GM19025 (cell line): ENCODE results near the gene CDH4.

Experiments used
- ATAC-seq: cut with Tn5 transposase; IDR thresholded peaks from one replicate; pipeline ENCODE4 v1.9.1; 2021; ENCODE audit warnings: mild to moderate bottlenecking, low read depth, moderate library complexity; ENCODE audit not compliant: unreplicated experiment

The CDH4 gene

DNA sequence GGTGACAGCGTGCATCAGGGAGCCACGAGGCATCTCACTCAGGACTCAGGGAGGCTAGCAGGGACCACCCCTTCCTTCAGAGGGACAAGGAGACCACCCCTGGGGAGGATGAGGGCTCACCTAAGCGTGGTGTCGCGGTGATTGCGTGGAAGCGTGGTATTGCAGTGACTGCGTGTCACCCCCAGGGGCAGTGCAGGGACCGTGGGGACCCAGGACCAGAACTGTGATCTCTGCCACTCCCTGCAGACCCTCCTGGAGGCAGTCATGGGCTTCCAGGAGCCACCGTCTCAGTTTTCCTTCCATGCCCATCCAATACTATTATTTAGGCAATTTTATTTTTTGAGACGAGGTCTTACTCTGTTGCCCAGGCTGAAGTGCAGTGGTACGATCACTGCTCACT, 666.5 kb downstream of the CDH4 start:
- ATAC-seq, result no peak

DNA sequence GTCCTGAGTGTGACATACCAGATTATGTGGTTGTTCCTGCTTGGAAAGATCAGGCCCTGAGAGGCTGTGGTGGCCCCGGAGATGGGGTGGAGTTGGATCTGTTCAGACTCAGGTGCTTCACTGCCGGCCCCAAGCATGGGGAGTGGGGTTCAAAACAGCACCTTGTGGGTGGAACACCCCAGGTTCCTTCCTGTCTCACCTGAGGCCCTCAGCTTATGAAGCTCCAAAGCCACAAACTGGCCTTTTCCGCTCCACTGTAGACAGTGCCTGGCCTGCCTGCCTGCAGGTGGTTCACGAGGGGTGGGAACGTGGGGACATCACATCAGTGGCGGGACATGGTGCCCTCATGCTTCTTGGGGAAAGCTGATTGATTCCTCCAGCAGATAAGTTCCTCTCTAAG, 667.2 kb downstream of the CDH4 start:
- no peak for ATAC-seq

DNA sequence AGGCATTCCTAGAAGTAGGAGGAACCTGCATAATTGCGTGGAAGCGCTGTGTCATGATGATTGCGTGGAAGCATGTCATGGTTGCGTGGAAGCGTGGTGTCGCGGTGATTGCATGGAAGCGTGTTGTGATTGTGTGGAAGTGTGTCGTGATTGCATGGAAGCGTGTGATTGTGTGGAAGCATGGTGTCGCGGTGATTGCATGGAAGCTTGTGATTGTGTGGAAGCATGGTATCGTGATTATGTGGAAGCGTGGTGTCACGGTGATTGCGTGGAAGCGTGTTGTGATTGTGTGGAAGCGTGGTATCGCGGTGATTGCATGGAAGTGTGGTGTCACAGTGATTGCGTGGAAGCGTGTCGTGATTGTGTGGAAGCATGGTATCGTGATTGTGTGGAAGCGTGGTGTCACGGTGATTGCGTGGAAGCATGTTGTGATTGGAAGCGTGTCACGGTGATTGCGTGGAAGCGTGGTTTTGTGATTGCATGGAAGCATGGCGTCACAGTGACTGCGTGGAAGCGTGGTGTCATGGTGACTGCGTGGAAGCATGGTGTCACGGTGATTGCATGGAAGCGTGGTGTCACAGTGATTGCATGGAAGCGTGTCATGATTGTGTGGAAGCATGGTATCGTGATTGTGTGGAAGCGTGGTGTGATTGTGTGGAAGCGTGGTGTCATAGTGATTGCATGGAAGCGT, 667.8 kb downstream of the CDH4 start:
- no peak for ATAC-seq

DNA sequence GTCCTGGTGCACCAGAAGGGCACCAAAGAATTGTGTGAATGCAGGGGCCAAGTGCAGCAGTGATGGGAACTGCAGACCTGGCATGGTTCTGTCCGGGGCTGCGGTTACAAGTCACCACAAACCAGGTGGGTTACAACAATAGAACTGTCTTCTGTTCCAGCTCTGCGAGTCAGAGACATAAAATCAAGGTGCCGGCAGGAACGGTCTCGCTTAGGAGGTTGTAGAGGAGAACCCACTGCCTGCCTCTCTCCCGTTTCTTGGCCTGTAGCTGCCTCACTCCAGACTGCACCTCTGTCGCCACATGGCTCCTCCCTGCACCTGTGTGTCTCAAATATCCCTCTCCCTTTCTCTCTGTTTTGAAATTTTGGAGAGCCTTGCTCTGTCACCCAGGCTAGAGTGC, 670.4 kb downstream of the CDH4 start:
- no peak for ATAC-seq

DNA sequence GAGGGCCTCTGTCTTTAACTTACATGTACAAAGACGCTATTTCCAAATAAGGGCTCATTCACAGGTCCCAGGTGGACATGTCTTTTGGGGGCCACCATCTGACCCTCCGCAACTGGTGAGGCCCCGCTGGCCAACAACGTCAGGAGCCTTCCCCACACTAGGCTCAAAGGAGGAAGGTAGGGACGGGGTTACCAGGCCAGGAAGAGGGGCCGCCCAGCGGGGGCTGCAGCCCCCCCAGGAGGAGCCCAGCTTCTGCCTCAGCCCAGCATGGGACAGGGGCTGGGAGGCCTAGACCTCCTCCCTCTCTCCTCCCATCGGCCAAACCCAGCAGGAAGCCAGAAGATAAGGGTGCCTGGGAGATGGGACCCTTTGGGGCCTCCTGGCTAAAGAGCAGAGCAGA, 670.9 kb downstream of the CDH4 start:
- no peak for ATAC-seq

DNA sequence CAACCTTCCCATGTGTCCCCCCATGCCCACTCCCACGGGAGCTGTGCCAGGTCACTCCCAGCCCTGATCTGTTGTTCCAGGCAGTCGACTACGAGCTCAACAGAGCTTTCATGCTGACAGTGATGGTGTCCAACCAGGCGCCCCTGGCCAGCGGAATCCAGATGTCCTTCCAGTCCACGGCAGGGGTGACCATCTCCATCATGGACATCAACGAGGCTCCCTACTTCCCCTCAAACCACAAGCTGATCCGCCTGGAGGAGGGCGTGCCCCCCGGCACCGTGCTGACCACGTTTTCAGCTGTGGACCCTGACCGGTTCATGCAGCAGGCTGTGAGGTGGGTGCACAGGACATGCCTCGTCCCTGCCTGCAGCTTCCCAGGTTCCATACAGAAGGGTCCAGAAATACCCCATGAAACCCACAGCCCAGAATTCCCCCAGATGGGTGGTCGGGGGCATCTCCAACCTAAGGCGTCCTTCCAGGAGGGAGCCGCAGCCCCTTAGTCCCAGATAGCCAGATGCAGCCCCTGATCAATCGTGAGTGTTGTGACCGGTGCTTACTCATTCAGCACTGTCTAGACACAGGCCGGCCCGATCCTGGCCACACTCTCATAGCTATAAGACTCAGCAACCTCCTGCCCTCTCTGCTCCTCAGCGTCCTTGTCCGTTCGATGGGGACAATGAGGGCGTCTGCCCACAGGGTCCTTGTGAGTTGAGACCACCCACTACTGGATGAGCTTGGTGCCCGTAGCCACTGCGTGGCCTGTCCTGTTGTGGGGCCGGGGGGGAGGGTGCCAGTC, 671.5 kb downstream of the CDH4 start:
- no peak for ATAC-seq

DNA sequence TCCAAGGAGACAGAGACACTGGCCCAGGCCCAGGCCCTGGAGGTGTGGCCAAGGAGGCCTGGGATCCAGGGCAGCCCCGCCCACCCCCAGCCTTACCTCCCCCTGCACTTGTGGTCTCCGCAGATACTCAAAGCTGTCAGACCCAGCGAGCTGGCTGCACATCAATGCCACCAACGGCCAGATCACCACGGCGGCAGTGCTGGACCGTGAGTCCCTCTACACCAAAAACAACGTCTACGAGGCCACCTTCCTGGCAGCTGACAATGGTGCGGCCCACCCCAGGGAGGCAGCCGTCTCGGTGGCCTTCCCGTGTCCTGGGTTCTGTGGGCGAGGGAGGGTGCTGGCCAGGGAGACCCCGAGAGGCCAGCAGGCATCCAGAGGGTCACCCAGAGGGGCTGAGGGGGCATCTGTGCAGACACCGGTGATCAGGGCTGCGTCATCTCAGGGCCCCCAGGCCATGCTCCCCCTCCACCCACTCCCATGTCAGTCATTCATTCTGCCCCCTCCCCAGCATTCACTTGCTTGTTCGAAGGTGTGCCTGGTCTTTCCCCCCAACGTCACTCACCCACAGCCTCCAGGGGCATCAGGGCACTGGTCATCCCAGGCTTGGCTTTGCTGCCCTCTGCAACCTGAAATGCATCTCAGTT, 672.3 kb downstream of the CDH4 start:
- ATAC-seq, result no peak

DNA sequence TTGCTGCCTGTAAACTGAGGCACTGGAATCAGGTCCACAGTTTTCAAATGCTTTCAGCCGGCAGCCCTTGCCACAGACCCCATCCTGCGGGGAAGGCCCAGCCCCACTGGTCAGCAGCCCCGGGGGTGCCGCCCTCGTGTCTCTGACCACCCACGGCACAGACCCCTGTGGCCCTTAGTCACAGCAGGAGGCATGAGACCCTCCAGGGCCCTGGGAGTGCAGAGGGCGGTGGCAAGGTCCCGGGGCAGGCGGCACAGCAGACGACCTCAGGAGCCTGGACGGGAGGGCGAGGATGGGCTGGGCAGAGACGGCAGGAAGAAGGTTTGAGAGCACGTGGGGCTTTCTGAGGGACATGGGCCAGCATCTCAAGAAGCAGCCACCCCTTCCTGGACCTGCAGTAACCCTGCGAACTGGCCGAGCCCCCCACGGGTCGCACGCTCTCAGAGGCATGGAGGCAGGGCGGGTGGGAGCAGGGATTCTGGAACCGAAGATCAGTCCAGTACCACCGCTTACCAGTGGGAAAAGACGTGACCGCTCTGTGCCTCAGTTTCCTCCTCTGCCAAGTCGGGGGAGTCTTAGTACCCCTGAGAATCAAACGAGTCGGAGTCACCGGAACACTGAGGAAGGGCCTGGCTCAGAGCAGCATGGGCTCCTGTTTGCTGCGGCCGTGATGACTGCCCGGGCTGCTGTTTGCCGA, 672.9 kb downstream of the CDH4 start:
- ATAC-seq, result no peak

DNA sequence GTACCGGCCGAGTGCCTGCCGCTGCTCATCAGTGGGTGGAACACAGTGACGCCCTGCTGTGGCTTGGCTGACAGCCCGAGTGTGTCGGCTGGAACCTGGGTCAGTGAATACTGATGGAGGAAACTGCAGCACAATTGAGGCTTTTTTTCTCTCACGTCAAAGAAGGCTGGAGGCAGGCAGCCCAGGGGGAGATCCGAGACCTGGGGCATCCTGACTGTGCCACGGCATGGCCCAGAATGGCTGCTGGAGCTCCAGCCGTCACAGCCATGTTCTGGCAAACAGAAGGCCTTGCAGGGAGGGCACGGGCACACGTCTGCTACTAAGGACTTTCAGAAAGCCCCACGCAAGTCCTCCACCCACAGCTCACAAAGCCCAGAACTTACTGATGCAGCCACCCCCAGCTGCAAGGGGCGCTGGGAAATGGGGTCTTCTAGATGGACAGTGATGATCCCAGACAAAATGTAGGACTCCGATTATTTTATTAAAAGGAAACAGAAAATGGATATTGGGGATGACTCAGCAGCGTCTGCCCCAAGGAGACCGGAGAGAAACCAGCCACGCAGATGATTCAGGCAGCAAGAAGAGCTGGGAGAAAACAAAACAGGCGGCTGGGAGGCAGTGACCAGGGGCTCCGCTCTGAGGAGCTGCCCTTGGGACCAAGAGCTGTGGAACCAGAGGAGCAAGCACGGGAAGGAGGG, 673.6 kb downstream of the CDH4 start:
- ATAC-seq, result no peak

DNA sequence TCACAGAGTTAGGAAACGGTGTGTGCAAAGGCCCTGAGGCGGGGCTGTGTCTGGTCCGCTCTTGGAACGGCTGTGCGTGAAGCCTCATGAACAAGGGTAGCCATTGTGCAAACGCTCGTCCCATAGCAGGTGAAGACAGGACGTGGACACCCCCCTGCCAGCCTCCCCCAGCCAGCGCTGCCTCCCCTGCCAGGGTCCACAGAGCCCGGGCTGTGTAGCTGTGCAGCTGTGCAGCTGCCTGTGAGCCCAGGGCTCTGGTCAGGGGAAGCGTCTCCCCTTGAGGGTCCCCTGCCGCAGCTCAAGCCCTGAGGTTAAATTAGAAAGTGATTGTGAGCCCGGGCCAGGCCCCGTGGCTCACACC, 674.2 kb downstream of the CDH4 start:
- ATAC-seq, result no peak

DNA sequence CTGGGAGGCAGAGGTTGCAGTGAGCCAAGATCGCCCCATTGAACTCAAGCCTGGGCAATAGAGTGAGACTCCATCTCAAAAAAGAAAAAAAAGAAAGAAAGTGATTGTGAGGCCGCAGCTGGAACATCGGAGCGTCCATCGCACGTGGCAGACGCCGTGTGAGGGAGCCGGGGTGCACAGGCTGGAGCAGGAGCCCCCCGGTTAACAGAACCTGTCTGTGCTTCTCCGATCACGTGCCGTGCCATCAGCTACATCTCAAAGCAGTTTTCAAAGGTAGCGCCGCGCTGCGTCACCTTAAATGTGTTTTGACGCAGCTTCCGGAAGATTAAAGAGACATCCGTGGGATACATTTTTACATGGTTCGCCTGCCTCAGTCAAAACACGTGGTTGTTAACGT, 674.7 kb downstream of the CDH4 start:
- ATAC-seq, result no peak

DNA sequence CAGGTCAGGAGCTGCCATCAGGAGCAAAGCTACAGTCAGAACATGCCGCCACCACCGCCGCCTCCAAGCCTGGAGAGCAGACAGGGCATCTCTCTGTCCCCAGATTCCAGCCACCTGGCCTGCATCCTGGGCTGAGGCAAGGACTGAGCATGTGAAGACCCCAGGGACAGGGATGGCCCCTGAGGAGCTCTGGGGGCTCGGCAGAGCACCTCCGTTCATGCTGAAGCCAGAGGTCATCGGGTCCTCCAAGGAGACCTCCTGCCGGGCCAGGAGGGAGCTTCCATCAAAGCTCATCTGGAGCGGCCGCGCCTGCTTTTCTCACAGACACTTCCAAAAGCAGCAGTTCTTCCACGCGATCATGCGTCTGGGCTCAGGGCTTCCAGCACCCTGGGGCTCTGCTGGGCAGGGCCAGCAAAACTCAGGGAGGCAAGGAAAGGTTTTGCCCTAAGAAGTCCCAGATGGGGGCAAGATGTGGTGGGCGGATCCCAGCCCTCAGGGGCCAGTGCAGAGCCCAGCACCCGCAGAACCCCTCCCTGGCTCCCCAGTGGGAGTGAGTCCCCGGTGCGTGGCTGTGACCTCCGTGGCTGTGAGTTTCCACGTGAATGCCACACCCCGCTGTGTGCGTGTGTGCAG, 675.2 kb downstream of the CDH4 start:
- ATAC-seq, result no peak

DNA sequence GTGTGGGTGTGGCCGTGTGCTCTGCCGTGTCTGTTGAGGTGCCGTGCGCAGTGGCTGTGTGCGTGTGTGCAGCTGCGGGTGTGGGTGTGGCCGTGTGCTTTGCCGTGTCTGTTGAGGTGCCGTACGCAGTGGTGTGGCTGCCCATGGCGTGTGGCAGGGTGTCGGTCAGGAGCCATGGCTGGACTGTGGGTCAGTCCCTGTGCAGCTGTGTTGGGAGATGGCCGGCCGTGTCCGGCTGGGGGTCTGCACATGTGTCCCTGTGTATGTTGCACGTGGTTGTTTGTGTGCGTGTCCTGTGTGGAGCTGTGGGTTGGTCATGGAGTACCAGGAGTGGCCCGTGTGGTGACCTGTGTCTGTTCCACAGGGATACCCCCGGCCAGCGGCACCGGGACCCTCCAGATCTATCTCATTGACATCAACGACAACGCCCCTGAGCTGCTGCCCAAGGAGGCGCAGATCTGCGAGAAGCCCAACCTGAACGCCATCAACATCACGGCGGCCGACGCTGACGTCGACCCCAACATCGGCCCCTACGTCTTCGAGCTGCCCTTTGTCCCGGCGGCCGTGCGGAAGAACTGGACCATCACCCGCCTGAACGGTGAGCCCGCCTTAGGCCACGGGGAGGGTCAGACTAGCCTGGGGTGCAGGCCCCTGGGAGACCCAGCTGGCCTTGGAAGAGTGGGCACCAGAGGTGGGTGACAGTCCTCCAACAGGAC, 675.9 kb downstream of the CDH4 start:
- no peak for ATAC-seq

DNA sequence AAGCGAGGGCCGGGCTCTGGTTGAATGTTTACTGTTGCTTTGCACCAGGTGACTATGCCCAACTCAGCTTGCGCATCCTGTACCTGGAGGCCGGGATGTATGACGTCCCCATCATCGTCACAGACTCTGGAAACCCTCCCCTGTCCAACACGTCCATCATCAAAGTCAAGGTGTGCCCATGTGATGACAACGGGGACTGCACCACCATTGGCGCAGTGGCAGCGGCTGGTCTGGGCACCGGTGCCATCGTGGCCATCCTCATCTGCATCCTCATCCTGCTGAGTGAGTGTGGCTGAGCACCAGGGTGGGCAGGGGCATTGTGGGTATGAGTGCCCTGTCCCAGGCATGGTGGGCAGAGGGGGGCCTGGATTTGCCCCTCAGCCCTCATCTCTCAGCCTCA, 677.5 kb downstream of the CDH4 start:
- ATAC-seq, result no peak

DNA sequence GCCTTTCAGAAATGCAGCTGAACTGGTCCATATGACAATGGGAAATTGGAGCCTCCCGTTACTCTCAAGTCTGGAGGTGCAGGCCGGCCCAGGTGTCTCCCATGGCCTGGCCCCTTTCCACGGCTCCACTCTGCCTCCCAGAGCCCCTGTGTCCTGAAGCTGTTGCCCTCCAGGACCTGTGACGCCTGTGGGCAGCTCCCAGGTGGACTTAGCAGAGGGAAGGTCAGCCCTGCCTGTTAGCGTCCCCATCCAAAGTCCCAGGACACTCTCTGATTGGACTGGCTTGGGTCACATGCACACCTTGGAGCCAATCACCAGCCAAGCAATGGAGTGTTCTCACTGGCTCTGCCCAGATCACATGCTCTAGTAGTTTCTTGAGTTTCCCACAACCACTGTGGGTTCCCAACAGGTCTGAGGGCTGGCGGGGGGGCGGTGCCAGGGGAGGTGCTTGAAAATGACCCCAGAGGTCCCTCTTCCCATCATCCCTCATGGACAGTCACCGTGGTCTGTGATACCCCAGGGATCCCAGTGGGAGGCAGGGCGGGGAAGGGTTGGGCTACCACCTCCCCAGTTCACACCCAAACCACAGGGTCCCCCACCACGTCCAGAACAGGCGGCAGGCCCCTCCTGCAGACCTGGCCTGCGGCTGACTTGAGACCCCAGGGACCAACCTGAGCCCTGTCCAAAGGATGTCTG, 678.1 kb downstream of the CDH4 start:
- ATAC-seq, result no peak

DNA sequence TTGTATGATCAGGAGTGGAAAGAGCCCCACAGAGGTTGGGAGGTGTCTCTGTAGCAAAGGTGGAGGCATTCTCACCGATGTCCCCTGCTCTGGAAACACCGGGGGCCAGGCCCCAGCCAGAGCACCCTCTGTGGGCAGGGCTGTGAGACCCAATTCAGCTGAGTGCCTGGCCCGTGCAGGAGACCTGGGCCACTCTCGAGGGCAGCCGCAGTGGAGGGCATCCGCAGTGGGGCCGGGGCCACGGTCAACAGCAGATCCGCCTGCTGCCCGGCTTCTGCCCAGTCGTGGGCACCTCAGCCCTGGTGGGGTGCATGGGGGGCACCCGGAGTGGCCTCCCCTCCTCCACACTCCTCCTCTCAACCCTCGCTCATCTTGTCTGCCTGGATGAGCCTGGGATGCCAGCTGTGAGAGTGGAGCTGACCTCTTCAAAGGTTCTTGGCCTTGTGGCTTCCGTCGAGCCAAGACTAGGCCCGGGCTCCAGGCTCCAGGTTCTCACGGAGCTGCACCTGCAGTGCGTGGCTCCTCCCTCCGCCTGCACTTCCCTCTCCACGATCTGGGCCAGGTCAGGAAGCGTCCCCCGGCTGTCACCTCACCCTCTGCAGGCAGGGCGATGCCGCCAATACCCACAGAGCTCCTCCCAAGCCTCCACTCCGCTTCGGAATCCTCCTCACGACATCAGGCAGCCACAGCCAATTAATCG, 678.9 kb downstream of the CDH4 start:
- ATAC-seq, result no peak

DNA sequence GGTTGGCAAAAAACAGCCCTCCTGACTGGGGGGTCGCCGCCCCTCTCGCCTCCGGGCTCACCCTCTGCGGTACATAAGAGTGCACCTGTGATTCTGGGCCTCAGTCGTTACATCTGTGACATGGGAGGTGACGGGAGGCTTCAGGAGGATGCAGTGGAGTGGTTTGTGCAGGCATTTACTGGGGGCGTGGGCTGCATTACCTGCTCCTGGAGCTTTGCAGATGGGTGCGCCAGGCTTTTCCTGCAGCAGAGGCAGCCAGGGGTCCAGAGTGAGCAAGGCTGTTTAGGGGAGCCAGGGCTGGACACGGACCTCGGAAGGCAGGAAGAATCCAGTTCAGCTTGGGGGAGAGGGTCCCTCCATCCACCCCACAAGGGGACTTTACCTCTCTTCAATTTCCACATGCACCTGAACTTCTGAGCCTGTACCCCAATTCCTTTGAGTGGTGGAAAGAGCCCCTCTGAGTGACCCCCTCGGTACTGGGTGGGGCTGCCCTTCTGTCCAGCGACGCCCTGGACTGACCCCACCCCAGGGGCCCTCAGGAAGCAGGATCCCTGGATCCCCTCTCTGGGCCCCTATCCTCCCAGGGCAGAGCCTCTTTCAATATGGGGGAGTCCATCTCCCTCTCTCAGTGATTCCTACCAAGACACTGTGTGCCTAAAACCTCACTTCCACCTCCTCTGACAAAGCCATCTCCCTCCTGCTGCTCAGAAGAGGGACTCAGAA, 679.6 kb downstream of the CDH4 start:
- ATAC-seq, result no peak

DNA sequence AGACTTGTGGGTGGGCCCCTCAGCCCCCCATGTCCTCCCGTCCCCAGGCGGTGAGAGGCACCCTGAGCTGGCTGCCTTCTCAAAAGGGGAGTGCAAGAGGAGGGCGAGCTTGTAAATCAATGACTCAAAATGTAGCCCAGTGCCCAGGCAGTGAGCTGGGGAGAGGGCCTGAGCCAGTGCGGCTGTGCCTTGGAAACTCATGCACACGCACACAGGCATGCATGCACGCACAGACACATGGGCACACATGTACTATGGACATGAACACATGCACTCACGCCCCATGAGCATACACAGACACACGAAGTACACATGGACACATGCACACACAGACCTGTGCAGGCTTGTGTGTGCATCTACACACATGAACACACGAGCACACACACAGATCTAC, 680.1 kb downstream of the CDH4 start:
- no peak for ATAC-seq
